ENCODE data around the gene TMC3.

The TMC3 gene

DNA sequence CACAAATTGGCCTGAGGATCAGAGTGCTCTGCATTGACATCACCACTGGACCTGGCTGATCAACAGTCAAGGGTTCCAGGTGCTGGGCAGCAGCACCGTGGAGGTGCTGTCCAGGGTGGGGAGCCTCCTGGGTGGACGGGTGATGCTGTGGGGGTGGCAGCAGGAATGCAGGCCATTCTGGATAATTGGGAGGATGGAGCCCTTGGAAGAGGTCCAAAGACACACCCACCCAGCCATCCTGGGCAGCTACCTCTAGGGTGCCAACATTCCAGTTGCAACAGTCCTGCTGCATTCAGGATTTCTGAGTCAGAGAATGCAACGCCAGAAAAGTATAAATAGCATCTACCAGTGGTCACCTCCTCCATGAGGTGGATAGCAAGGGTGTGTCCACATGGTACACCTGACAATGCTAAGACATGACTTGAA, 76.9 kb downstream of the TMC3 start:
- no peak for DNase-seq

DNA sequence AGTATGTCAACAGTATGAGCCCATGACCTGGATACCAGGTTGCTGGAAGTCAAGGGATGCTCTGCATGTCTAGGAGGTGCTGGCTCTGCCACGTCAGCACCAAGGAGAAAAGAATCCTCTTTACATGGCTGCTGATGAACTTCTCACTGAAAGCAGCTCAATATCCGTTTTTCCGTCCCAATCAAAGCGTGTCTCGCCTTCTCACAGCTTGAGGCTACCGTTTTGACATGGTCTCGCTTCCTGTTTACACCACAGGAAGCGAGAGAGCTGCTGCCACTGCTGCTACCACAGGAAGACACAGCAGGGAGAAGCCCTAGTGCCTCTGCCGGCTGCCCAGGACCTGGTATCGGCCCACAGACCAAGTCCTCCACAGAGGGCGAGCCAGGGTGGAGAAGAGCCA, 77.3 kb downstream of the TMC3 start:
- no peak for DNase-seq

DNA sequence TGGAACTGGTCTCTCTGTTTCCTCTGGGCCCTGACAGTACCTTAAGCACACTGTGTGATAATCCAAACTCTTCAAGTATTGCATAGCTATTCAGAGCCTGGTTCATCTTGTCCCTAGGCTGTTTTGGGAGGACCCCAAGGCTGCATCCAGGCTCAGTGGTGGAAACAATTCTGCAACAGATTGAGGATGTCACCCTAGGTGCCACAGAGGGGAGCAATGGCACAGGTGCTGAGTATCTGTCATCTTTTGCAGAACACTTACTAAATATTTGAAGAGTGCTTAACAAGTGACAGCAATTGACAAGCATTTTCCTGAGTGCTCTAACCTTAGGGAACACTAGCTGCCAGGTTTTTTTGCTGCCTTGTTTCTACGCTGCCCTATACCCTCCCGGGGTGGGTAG, 77.8 kb downstream of the TMC3 start:
- no peak for DNase-seq

DNA sequence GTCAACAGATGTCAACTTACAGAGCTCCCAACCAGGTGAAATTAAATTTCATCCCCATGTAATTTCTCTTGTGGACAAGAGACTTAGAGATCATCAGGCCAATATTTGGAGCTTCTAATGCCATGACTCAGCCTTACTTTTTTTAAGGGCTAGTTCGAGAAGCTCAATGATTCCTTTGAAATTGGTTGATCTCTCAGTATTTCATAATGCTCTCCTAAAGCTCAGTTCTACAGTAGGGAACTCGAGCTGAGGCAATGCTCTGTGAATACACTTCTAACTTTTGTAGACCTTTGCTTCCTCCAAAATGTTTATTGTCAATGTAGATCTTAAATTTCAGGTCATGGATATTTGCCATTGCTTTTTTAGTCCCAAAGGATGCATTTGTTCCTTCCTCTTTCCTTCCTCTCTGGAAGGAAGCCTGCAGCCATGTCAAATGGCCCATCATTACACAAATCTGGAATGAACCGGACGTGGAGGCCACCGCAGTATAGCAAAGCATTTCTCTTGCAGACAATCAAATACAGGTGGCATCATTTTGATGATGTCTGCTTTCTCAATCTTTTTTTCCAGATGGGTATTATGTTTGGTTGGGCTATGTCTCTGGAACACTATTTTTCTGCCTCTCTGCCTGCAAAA, 78.4 kb downstream of the TMC3 start:
- no peak for DNase-seq

DNA sequence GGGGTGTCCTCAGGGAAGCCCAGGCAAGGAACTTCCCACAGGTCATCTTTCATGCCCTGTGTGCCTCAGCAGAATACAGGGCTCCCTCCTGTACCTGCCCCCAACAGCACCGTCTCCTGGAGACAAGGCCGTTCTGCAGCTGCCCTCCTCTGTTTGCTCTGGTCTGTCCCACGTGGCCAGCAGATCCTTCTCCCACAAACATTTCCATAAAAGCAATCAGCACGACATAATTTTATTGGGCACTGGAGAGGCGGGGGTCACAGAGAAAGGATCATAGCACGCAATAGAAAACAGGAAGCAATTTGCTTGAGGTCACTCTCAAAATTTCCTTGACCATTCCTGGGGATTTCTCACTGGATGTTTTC, 79.5 kb downstream of the TMC3 start:
- DNase-seq: no peak

DNA sequence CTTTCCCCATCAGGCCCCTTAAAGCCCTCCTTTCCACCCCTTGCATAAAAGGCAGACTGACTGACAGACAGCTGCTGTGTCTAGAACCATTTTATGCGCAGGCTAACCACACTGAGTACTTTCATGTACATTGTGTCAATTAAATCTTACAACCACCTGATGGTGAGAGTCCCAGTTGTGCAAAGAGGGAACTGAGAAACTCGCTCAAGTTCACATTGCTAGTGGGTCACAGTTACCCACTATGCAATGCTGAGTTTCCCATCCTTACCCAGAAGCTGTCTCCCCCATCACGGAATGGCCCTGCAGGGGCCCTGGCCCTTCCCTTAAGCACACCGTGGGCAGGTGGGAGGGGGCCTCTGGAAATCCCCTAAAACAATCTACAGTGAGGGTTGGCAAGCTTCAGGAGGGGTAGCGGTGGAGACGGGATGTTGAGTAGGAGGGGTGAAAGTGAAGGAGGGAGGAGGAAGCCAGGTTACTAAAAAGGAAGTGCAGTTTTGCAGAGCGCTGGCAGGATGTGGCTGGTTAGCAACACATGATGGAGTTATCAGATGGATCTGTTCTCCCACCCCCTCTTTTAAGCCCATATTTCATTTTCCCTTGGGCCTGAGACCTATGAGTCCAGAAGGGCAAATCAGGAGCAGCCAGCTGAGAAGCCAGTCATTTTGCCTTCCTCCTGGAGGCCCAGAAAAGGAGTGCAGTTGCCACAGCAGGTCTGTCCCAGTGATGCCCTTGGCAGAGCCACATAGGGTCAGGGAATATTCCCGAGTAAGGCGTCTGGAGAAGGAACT, 80.1 kb downstream of the TMC3 start:
- no peak for DNase-seq

DNA sequence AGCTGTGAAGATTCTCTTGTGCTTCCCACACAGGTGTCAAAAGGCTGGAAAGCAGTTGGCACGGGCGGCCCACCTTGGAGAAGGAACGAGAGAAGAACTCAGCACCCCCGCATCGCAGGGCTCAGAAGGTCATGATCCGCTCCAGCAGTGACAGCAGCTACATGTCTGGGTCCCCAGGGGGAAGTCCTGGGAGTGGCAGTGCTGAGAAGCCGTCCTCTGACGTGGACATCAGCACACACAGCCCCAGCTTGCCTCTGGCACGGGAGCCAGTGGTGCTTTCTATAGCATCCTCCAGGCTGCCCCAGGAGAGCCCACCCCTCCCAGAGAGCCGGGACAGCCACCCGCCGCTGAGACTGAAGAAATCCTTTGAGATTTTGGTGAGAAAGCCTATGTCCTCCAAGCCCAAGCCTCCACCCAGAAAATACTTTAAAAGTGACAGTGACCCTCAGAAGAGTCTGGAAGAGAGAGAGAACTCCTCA, 81.5 kb downstream of the TMC3 start:
- DNase-seq: no peak

DNA sequence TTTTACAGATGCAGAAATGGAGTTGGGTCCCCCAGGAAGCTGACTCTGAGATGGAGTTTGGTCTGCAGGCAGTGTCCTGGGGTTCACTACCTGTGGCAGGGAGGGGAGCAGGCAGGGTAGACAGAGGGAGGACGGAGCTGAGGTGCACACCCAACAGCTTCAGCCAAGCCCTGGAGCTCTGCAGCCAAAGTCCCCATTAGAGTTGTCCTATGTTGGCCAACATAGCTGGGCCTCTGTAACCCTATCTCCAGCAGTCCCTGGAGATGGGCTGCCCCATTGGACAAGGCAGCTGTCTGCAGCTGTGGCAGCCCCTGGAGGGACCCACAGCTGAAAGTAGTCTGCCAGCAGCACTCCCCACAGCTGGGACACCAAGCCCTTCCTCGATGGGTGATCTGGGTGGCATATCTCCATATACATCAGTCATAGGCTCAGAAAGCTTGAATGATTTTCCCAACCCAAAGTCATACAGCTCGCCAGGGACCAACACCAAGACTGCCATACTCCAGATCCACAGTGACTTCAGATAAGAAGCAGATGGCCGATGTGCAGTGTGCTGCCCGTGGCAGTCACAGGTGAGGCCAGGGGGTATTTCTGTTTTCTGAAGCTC, 82.0 kb downstream of the TMC3 start:
- DNase-seq: no peak

DNA sequence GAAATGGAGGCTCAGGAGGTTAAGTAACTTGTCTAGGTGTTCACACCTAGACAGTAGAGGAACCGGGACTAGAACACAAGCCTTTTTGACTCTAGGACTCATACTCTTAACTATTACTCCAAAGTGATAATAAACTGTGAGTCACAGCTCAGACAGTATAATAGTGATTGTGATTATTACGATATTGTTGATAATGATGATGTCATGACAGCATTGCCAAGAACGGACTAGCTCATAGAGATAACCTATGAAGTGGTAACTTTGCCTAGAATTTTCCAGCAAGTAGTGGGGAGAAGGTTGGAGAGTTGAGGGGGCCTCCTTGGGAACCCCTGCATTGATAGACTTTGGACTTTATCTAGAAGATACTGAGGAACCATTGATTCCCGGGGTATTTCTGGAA, 84.1 kb downstream of the TMC3 start:
- no peak for DNase-seq

DNA sequence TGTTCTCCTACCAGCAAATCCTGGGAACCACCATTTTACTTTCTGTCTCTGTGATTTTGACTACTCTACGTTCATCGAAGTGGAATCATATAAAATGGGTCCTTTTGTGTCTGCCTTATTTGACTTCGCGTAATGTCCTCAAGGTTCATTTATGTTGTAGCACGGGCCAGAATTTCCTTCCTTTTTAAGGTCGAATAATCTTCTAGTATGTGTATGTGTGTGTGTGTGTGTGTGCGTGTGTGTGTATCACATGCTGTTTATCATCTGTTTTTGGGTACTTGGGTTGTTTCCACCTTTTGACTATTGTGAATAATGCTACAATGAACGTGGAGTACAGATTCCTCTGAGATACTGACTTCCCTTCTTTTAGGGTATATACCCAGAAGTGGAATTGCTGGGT, 85.4 kb downstream of the TMC3 start:
- no peak for DNase-seq

DNA sequence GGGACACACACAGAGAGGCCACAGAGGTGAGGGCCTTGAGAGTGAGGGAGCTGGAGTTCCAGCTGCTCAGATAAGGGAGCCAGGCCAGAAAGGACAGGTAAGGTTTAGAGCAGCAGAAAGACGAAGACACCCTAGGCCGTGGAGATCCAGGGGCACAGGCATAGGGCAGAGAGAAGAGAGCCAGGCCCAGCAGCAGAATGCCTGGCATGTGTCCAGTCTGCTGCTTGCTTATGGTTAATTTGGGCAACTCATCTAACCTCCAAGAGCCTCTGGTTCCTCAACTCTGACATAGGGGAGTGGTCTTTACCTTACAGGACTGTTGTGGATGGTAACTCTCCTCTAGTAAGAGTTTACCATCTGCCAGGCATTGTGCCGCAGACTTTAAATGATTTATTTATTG, 86.0 kb downstream of the TMC3 start:
- no peak for DNase-seq

DNA sequence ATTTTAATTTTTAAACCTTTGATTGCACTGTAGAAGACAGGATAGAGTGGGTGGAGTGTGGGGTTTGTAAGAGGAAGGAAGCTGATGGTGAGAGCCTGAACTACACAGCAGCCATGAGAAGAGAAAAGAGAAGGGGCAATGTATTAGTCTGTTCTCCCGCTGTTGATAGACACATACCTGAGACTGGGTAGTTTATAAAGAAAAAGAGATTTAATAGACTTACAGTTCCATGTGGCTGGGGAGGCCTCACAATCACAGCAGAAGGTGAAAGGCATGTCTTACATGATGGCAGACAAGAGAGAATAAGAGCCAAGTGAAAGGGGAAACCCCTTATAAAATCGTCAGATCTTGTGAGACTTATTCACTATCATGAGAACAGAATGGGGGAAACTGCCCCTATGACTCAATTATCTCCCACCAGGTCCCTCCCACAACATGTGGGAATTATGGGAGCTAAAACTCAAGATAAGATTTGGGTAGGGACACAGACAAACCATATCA, 87.3 kb downstream of the TMC3 start:
- DNase-seq: no peak

DNA sequence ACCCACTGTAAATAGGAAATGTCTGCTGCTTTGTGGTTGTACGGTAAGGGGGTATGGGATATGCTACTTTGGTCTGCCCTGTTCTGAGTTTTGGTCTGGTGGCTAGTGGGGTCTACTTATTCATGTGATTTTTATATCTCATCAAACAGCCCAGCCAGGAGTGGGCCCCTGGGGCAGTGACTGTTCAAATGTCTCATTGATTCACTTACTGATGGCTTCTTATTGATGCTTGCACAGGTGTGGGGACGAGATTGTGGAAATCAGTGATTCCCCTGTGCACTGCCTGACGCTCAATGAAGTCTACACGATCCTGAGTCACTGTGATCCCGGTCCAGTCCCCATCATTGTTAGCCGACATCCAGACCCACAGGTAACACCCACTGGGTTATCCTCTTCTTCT, 88.6 kb downstream of the TMC3 start:
- no peak for DNase-seq

DNA sequence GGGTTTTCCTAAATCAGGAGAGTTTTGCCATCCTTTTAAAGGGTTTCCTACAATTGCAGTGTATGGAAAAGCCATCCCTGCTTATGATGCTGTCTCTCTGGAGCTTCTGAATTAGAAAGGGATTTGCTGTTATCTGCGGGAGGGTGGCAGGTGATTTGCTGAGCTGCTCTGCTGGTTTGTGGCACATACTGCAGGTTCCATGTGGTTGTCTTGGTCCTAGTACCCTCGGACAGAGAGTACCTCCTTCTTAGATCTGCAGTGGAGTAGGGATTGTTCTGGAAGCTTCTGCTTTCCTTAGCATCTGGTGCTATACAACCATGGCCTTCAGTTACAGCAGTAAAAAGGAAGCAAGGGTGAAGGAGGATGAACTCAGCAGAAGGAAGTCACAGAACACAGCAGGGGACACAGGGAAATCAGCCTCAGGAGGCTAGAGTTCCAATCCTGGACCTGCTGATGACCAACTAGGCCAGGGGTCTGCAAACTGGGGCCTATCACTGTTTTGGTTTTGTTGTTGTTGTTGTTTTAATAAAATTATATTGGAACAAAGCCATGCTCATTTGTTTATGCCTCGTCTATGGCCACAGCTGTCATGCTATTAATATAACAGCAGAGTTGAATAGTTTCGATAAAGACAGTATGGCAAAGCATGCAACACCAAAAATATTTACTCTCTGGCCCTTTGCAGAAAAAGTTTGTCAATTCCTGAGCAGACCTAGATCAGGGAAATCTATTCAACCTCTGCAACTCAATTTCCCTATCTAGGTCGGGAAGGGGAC, 89.6 kb downstream of the TMC3 start:
- DNase-seq: no peak

DNA sequence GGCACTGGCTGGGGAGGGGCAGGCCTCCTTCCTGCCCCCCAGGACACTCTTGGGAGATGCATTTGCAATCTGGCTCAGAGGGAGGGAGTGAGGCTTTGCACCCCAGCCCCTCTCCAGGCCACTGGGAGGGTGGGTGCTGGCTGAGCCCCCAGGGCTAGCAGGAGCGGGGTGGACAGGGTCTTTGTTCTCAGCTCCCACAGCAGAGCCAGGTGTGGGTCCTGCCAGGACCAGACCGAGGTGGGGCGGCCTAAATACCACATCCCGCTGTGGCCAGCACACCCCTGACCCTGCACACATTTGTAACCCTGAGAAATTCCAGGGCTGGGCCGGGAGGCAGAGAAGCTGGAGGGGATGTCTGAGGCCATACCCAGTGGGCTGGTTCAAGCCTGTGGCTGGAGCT, 91.1 kb downstream of the TMC3 start:
- no peak for DNase-seq

DNA sequence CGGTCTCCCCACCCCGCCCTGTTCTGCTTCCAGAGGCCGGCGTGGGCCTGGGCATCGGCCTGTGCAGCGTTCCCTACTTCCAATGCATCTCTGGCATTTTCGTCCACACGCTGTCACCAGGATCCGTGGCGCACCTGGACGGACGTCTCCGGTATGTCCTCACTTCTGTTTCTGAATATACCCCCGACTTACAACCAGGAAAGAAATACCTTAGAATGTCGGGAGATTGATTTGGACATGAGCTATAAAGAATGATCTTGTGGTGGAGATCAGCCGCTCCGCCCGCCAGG, 91.5 kb downstream of the TMC3 start:
- no peak for DNase-seq

DNA sequence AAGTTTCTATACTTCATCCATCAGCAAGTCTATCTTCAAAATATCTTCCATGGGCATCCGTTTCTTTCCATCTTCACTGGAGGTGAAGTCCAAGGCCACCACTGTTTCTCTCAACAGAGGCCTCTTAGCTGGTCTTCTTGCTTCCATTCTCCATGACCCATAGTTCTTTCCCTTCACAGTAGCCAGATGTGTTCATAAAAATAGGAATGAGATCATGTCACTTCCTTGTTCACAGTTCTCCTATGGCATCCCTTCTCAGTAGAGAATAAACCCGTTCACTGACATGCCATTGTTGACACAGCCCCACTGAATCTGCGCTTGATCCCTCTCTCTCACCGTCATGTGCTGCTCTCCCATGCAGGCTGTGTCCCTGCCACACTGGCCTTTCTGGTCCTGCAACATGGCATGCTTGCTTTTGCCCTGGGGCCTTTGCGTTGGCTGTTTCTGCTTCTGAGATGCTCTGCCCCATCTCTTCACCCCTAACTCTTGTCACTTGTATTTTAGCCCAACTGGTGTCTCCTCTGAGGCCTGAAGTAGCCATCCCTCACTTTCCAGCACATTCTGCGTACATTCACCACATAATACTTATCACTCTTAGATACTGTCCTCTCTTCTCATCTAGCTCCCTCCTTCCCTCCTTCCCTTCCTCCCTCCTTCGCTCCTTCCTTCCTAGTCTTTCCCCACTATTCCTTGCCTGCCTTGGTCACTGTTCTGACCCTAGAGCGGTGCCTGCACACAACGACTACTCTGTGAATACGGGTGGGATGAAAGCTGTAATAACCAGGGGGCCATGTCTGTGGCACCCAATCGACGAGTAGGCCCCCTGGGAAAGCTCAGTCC, 92.0 kb downstream of the TMC3 start:
- DNase-seq: no peak

DNA sequence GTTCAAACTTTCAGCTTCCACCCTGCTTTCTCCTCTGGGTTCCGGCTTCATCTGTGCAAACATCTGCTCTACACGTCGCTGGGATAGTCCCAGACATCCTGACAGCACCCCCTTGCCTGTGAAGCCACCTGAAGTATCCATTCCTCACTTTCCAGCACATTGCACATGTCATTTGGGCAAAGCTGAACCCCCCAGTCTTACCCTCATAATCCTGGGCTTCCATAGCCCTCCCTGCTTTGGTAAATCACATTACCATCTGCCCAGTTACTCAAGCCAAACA, 92.6 kb downstream of the TMC3 start:
- no peak for DNase-seq

Data from left hindlimb (tissue), 1 donor.